Measurements from ENCODE around the gene ALDH5A1. TPM values are rescaled to one million over a fixed set of nuclear protein-coding genes. Genes with fewer than 3 reads are reported as not detected.

The ALDH5A1 gene
- total RNA-seq, 1 experiment from 2014 or later: 23.2 TPM

DNA sequence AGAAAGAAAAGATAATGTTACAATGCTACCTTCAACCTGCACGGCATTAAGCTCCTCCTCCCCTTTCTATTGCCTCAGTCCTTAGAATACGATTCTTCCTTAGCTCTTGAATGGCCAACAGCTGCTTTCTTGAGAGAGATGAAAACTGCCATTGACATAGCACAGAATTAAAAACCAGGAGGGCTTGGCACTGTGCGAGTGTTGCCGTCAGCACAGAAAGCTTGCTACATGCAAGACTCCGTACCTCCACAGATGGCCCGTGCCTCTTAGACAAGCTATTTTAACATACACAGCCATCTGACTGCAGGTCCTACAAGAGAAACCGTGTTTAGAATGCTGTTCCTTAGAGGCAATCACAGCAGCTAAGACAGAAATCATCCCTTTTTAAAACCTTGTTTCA, 51.7 kb downstream of the ALDH5A1 start:
- Mint-ChIP-seq H3K27me3 (ENCODE audit: unreplicated experiment) (no peaks in the 10 kb centered on the region), H3K4me3 (ENCODE audit: low read depth, unreplicated experiment) (no peak overlapping the region), H3K27ac (ENCODE audit: unreplicated experiment) (no peak overlapping the region), H3K4me1 (ENCODE audit: low read depth, unreplicated experiment) (no peaks in the 10 kb centered on the region), H3K36me3 (ENCODE audit: insufficient read depth, unreplicated experiment) (no peaks in the 10 kb centered on the region), H3K9me3 (ENCODE audit: low read depth, unreplicated experiment) (no peaks in the 10 kb centered on the region)
- BruUV-seq (replicated peaks): no TSS peak
- CTCF ChIA-PET: interaction anchor here (1.3 kb wide), 1 partner anchor 35 kb away, joined by 4 read pairs; no protein-coding TSS in a partner anchor
- TF ChIP-seq CTCF (IDR thresholded peaks at IDR 0.05; ENCODE audit: unreplicated experiment): no peak
- intact Hi-C loops (cut with micrococcal nuclease; ENCODE audit: unreplicated experiment): no loop called here
- DNase-seq: no peak

DNA sequence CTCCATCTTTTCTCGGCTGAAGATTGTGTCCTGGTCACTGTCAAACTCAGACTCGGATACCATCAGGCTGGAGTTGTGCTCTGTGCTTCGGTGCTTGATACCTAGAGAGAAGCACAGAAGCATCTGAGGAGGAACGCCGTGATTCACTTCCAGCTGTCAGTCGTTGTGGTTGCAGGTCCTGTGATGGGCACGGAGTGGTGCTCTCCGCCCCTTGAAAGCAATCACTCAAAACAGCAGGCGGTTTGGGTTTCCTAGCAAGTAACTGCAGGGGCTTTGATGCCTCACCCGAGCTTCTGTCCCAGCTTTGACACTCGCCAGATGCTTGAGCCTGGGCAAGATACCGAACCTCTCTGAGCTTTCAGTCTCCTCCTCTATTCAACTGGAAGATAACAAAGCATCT, 52.5 kb downstream of the ALDH5A1 start:
- no TSS peak for BruUV-seq (replicated peaks)
- no peak for TF ChIP-seq CTCF (IDR thresholded peaks at IDR 0.05; ENCODE audit: unreplicated experiment)
- Mint-ChIP-seq H3K4me3 (ENCODE audit: low read depth, unreplicated experiment) (no peak overlapping the region), H3K4me1 (ENCODE audit: low read depth, unreplicated experiment) (no peaks in the 10 kb centered on the region), H3K27me3 (ENCODE audit: unreplicated experiment) (no peaks in the 10 kb centered on the region), H3K27ac (ENCODE audit: unreplicated experiment) (no peak overlapping the region), H3K9me3 (ENCODE audit: low read depth, unreplicated experiment) (no peaks in the 10 kb centered on the region), H3K36me3 (ENCODE audit: insufficient read depth, unreplicated experiment) (no peaks in the 10 kb centered on the region)
- CTCF ChIA-PET: interaction anchor here (0.7 to 1.3 kb wide), 2 partner anchors 29 to 34 kb away, joined by 3 to 4 read pairs; no protein-coding TSS in a partner anchor
- intact Hi-C loops (cut with micrococcal nuclease; ENCODE audit: unreplicated experiment): no loop called here
- no peak for DNase-seq

DNA sequence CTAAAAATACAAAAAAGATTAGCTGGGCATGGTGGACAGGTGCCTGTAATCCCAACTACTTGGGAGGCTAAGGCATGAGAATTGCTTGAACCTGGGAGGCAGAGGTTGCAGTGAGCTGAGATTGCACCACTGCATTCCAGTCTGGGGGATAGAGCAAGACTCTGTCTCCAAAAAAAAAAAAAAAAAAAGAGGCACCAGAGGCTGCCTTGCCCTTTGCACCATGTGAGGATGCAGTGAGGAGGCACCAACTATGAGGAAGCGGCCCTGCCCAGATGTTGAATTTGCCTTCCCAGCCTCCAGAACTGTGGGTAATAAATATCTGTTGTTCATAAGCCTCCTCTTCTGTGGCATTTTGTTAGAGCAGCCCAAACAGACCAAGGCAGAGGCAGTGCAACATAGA, 54.4 kb downstream of the ALDH5A1 start:
- no peaks in the 10 kb centered on the region for H3K27me3 Mint-ChIP-seq (ENCODE audit: unreplicated experiment)
- no peak overlapping the region for H3K27ac Mint-ChIP-seq (ENCODE audit: unreplicated experiment)
- no TSS peak for BruUV-seq (replicated peaks)
- CTCF ChIA-PET: interaction anchor here (0.5 kb wide), 1 partner anchor 27 kb away, joined by 3 read pairs; no protein-coding TSS in a partner anchor
- H3K36me3 Mint-ChIP-seq (ENCODE audit: insufficient read depth, unreplicated experiment): no peaks in the 10 kb centered on the region
- intact Hi-C loops (cut with micrococcal nuclease; ENCODE audit: unreplicated experiment): no loop called here
- H3K4me1 Mint-ChIP-seq (ENCODE audit: low read depth, unreplicated experiment): no peaks in the 10 kb centered on the region
- no peak overlapping the region for H3K4me3 Mint-ChIP-seq (ENCODE audit: low read depth, unreplicated experiment)
- no peaks in the 10 kb centered on the region for H3K9me3 Mint-ChIP-seq (ENCODE audit: low read depth, unreplicated experiment)
- TF ChIP-seq CTCF (IDR thresholded peaks at IDR 0.05; ENCODE audit: unreplicated experiment): no peak
- DNase-seq: no peak

- no peak overlapping the region for H3K27ac Mint-ChIP-seq (ENCODE audit: unreplicated experiment)
- intact Hi-C loops (cut with micrococcal nuclease; ENCODE audit: unreplicated experiment): no loop called here
- no peaks in the 10 kb centered on the region for H3K36me3 Mint-ChIP-seq (ENCODE audit: insufficient read depth, unreplicated experiment)
- DNase-seq: no peak
- no peaks in the 10 kb centered on the region for H3K27me3 Mint-ChIP-seq (ENCODE audit: unreplicated experiment)
- CTCF ChIA-PET: interaction anchor here (0.5 kb wide), 1 partner anchor 27 kb away, joined by 3 read pairs; no protein-coding TSS in a partner anchor
- H3K9me3 Mint-ChIP-seq (ENCODE audit: low read depth, unreplicated experiment): no peaks in the 10 kb centered on the region
- H3K4me1 Mint-ChIP-seq (ENCODE audit: low read depth, unreplicated experiment): no peaks in the 10 kb centered on the region
- no peak overlapping the region for H3K4me3 Mint-ChIP-seq (ENCODE audit: low read depth, unreplicated experiment)
- no peak for TF ChIP-seq CTCF (IDR thresholded peaks at IDR 0.05; ENCODE audit: unreplicated experiment)
- no TSS peak for BruUV-seq (replicated peaks)
Measured at GRCh38 chr6:24549674-24550353, 55.0 kb downstream of the ALDH5A1 start.
